Heart left ventricle (tissue), 16 donors: ENCODE measurements around the gene MIEN1. TPM values are rescaled to one million over a fixed set of nuclear protein-coding genes. Genes with fewer than 3 reads are reported as not detected.
"Not testable (repeated sequence)": the region's sequence is repeated elsewhere in the genome, so short reads cannot be mapped to it uniquely, and the experiment has no call there.

Source experiments
- ATAC-seq, 4 donors: fragments of 200-7000 bp; cut with Tn5 transposase; one replicate each; pipeline ENCODE4 v1.9.1; 2020 to 2022; ENCODE audit warnings: moderate library complexity in 4 of 4, mild to moderate bottlenecking in 3 of 4, moderate number of reproducible peaks in 1 of 4
- DNase-seq, 5 donors: peaks; one replicate each; pipeline ENCODE4 v3.0.0-alpha.2; 2020
- H3K27ac ChIP-seq, 12 donors: fragments of 200-600 bp; sonication (generic) in 4 of 12; one replicate each; pipeline versions ENCODE4 v1.5.0 to v1.8.0; 2016 to 2022; ENCODE audit warnings: mild to moderate bottlenecking in 2 of 12
- H3K27me3 ChIP-seq, 9 donors: fragments of 200-600 bp; sonication (generic) in 2 of 9; one replicate each; pipeline versions ENCODE4 v1.5.1 to v1.8.0; 2016 to 2022; ENCODE audit warnings: mild to moderate bottlenecking in 3 of 9
- H3K36me3 ChIP-seq, 9 donors: fragments of 200-600 bp; sonication (generic) in 2 of 9; one replicate each; pipeline versions ENCODE4 v1.5.0 to v1.8.0; 2018 to 2022; ENCODE audit warnings: mild to moderate bottlenecking in 2 of 9
- H3K4me1 ChIP-seq, 12 donors: fragments of 200-600 bp; sonication (generic) in 4 of 12; one replicate each; pipeline versions ENCODE4 v1.5.0 to v1.8.0; 2016 to 2022; ENCODE audit warnings: mild to moderate bottlenecking in 3 of 12
- H3K4me3 ChIP-seq, 12 donors: fragments of 200-600 bp; sonication (generic) in 4 of 12; one replicate each; pipeline versions ENCODE4 v1.5.0 to v1.8.0; 2017 to 2022; ENCODE audit warnings: mild to moderate bottlenecking in 9 of 12, moderate library complexity in 4 of 12
- H3K9me3 ChIP-seq, 12 donors: fragments of 200-600 bp; sonication (generic) in 4 of 12; one replicate each; pipeline versions ENCODE4 v1.5.0 to v1.8.0; 2016 to 2022; ENCODE audit warnings: mild to moderate bottlenecking in 1 of 12
- CTCF ChIP-seq, 12 donors: fragments of 200-600 bp; sonication (generic) in 4 of 12; IDR thresholded peaks; one replicate each; pipeline versions ENCODE4 v1.5.0 to v1.8.0; 2018 to 2022; ENCODE audit warnings: antibody characterized with exemption in 12 of 12, mild to moderate bottlenecking in 5 of 12
- POLR2A ChIP-seq, 2 donors: fragments of 450-650 bp; IDR thresholded peaks; one replicate each; pipeline ENCODE4 v1.6.1; 2017; ENCODE audit warnings: antibody characterized with exemption in 2 of 2, mild to moderate bottlenecking in 2 of 2, moderate library complexity in 2 of 2
- WGBS, 4 donors: extraction: QIAGEN DNeasy Blood & Tissue Kit in 2 of 4; methylation state at CpG; one replicate each; pipeline versions ENCODE4 v1.1.5 to v1.1.7; 2013 to 2018; 5-methylcytosine and 5-hydroxymethylcytosine counted together
- intact Hi-C, 10 donors: fragments of 100-400 bp; cut with DNase I; formaldehyde crosslinking; loops; one replicate each; pipeline versions ENCODE4 v1.11.1 to v1.14.2; 2022
- polyA plus RNA-seq, 2 donors: library from polyadenylated mRNA; stranded (reverse); fragments of 200-250 nt; gene quantifications; one replicate each; pipeline ENCODE4 v1.2.3, GENCODE V29; 2013
- total RNA-seq, 9 donors: library from RNA; depleted of rRNA in 2 of 9; stranded (reverse); fragments of >200 nt in 2 of 9; fragmentation: NEBNext Ultra II Directional in 3 of 9; extraction: Animal tissue kit (Norgen Biotek cat#: 25700) in 3 of 9; gene quantifications; one replicate each; pipeline versions ENCODE4 v1.1.0 to v1.2.4, GENCODE V29; 2016 to 2023
- donor health status: ischemic (EF 13 %, LVEDD 7.1; RV severe dilation, severe dysfunction).
- donor health status: healthy with polysubstance abuse.
- donor health status: DM: no; HTN: yes; CAD: no.
- donor health status: DM: no; HTN: no; CAD: no.
- donor health status: ischemic (EF 25% LVEDD 6.9; RV normal size, moderate dysfunction).
- donor health status: ischemic (EF 25% LVEDD 5.7; RV mildly dilated, moderate dysfunction).
- donor health status: healthy.
- donor health status: DM: yes; HTN: yes; CAD: no.
- donor health status: ischemic (EF 35%, LVEDD 5.7; RV mildly dilated, moderate dysfunction).
- donor health status: nonischemic (EF 11% LVEDD 7.7; RV severe dilation, severe dysfunction).
- donor health status: DM: yes; HTN: yes; CAD: no.
- donor health status: PGD.
- donor health status: ischemic (EF 29% LVEDD 5.4; RV normal size, mild dysfunction).
- donor health status: nonischemic (EF 23%, LVEDD 6.1; RV moderate dilation, normal function).

MIEN1 gene
- total and polyA plus RNA-seq, 11 donors: 34.3 to 159 (median 55.1) TPM

GRCh38 chr17:39769974-39770587 is 39.7 kb upstream of the MIEN1 start:
- H3K27me3 ChIP-seq: peaks cover 0 to 18% (median 0%) of the 10 kb centered on the region in 9 donors
- TF ChIP-seq CTCF (IDR thresholded peaks at IDR 0.05): no peak
- TF ChIP-seq POLR2A (IDR thresholded peaks at IDR 0.05): no peak
- ATAC-seq: no peak

GRCh38 chr17:39767147-39767546 is 36.8 kb upstream of the MIEN1 start:
- intact Hi-C loops: no loop called here
- no peak for DNase-seq

More at GRCh38 chr17:39769974-39770587, 39.7 kb upstream of the MIEN1 start:
- Histone ChIP-seq H3K9me3 (no peaks in the 10 kb centered on the region), H3K36me3 (no peaks in the 10 kb centered on the region), H3K4me3 (no peak overlapping the region), H3K27ac (peak overlapping the region in 1 of 12 donors; percentile 88), H3K4me1 (peaks cover 0 to 15% (median 0%) of the 10 kb centered on the region in 12 donors)
- intact Hi-C loops: no loop called here
- no peak for DNase-seq
- WGBS, 4 donors: 68 to 79% (median 72%) methylated on average over 8 of the region's 8 CpGs

GRCh38 chr17:39765766-39766165 is 35.4 kb upstream of the MIEN1 start:
- Histone ChIP-seq H3K36me3 (no peaks in the 10 kb centered on the region), H3K27ac (no peak overlapping the region), H3K27me3 (peaks cover 0 to 29% (median 3%) of the 10 kb centered on the region in 9 donors), H3K9me3 (no peaks in the 10 kb centered on the region), H3K4me1 (peaks cover 0 to 9% (median 0%) of the 10 kb centered on the region in 12 donors), H3K4me3 (no peak overlapping the region)
- TF ChIP-seq POLR2A (IDR thresholded peaks at IDR 0.05) (no peak), CTCF (IDR thresholded peaks at IDR 0.05) (no peak)
- WGBS, 4 donors: 87 to 92% (median 89%) methylated on average over 18 of the region's 18 CpGs
- DNase-seq: no peak
- intact Hi-C loops: no loop called here
- no peak for ATAC-seq

More at GRCh38 chr17:39767147-39767546, 36.8 kb upstream of the MIEN1 start:
- 45 to 54% (median 52%) methylated on average over 3 of the region's 3 CpGs for WGBS, 4 donors
- H3K27ac ChIP-seq: peak overlapping the region in 1 of 12 donors; percentile 33
- peaks cover 0 to 15% (median 0%) of the 10 kb centered on the region in 12 donors for H3K4me1 ChIP-seq
- H3K9me3 ChIP-seq: no peaks in the 10 kb centered on the region
- H3K4me3 ChIP-seq: no peak overlapping the region
- ATAC-seq: no peak
- H3K27me3 ChIP-seq: peaks cover 0 to 19% (median 0%) of the 10 kb centered on the region in 9 donors
- TF ChIP-seq CTCF (IDR thresholded peaks at IDR 0.05): no peak
- TF ChIP-seq POLR2A (IDR thresholded peaks at IDR 0.05): no peak
- H3K36me3 ChIP-seq: no peaks in the 10 kb centered on the region

GRCh38 chr17:39765175-39765574 is 34.8 kb upstream of the MIEN1 start:
- no peak overlapping the region for H3K4me3 ChIP-seq
- intact Hi-C loops: no loop called here
- H3K27ac ChIP-seq: no peak overlapping the region
- no peak for ATAC-seq
- WGBS, 4 donors: 49 to 67% (median 51%) methylated on average over 3 of the region's 3 CpGs
- no peaks in the 10 kb centered on the region for H3K36me3 ChIP-seq
- no peaks in the 10 kb centered on the region for H3K9me3 ChIP-seq
- no peak for TF ChIP-seq CTCF (IDR thresholded peaks at IDR 0.05)
- TF ChIP-seq POLR2A (IDR thresholded peaks at IDR 0.05): no peak
- peaks cover 0 to 29% (median 3%) of the 10 kb centered on the region in 9 donors for H3K27me3 ChIP-seq
- peaks cover 0 to 8% (median 0%) of the 10 kb centered on the region in 12 donors for H3K4me1 ChIP-seq
- DNase-seq: no peak

- H3K27ac ChIP-seq, H3K4me1 ChIP-seq, DNase-seq, H3K4me3 ChIP-seq, H3K9me3 ChIP-seq, H3K36me3 ChIP-seq, intact Hi-C loops, ATAC-seq: not testable (repeated sequence)
- peaks cover 0 to 29% (median 3%) of the 10 kb centered on the region in 9 donors for H3K27me3 ChIP-seq
- WGBS, 4 donors: 63 to 79% (median 71%) methylated on average over 3 of the region's 3 CpGs
Observed at GRCh38 chr17:39764171-39764570, 33.8 kb upstream of the MIEN1 start.
